Sciatic nerve (tissue), 2 donors: ENCODE results near the gene MYO9A. TPM values are rescaled to one million over a fixed set of nuclear protein-coding genes. Genes with fewer than 3 reads are reported as not detected.
"Not testable (repeated sequence)": the region's sequence is repeated elsewhere in the genome, so short reads cannot be mapped to it uniquely, and the experiment has no call there.

Source experiments
- ATAC-seq: fragments of 200-7000 bp; cut with Tn5 transposase; one replicate; pipeline ENCODE4 v1.9.1; 2020; ENCODE audit warnings: mild to moderate bottlenecking, moderate library complexity
- DNase-seq: peaks from one replicate; pipeline ENCODE4 v3.0.0-alpha.2; 2020; ENCODE audit warnings: low spot score
- intact Hi-C: fragments of 100-400 bp; cut with DNase I; formaldehyde crosslinking; loops from one replicate; pipeline ENCODE4 v1.14.2; 2022
- total RNA-seq: library from RNA; stranded (reverse); fragmentation: NEBNext Ultra II Directional; extraction: Animal tissue kit (Norgen Biotek cat#: 25700); gene quantifications from one replicate; pipeline ENCODE4 v1.2.1, GENCODE V29; 2021
- donor health status: DM: no; HTN: no; CAD: no.
- donor health status: DM: no; HTN: no; CAD: no.

The MYO9A gene
- total RNA-seq, 1 donor from 2014 or later = 98.7 TPM

DNA sequence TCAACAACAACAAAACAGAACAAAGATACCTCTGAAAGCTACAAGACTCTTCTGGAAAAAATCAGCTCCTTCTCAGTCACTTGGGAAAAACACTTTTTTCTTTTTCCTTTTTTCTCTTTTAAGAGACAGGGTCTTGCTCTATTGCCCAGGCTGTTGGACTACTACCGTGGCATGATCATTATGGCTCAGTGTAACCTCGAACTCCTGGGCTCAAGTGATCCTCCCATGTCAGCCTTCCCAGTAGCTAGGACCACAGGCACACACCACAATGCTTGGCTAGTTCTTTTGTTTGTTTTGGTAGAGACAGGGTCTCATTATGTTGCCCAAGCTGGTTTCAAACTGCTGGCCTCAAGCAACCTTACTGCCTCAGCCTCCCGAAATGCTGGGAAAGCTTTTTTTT, 12.8 kb downstream of the MYO9A start:
- ATAC-seq (no peak), DNase-seq (no peak)
- intact Hi-C loops = no loop called here

DNA sequence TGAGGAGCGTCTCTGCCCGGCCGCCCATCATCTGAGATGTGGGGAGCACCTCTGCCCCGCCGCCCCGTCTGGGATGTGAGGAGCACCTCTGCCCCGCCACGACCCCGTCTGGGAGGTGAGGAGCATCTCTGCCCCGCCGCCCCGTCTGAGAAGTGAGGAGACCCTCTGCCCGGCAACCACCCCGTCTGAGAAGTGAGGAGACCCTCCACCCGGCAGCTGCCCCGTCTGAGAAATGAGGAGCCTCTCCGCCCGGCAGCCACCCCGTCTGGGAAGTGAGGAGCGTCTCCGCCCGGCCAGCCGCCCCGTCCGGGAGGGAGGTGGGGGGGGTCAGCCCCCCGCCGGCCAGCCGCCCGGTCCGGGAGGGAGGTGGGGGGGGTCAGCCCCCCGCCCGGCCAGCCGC, 17.4 kb downstream of the MYO9A start:
- intact Hi-C loops, ATAC-seq, DNase-seq: not testable (repeated sequence)

DNA sequence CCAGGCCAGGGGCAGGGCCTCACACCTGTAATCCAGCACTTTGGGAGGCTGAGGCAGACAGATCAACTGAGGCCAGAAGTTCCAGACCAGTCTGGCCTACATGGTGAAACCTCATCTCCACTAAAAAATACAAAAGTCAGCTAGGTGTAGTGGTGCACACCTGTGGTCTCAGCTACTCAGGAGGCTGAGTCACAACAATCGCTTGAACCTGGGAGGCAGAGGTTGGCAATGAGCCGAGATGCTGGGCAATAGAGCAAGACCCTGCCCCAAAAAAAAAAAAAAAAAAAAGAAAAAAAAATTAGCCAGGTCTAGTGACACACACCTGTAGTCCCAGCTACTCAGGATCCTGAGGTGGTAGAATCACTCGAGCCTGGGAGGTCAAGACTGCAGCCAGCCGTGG, 18.8 kb downstream of the MYO9A start:
- ATAC-seq (no peak), DNase-seq (no peak)
- intact Hi-C loops = no loop called here

DNA sequence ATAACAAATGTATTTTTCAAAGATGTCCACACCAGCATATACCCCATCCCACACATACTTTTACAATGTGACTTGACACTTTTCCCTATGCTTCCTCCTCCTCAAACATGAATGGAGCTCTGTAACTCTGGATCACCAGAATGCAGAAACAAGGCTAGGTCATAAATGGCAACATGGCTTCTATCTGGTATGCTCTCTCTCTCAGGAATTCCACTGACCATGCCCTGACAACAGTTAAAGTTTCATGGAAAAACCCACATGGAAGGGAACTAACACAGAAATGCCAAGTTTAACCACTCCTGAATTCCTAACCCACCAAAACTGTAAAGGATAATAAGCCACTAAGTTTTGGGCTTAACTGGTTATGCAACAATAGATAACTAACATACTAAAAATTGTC, 19.9 kb downstream of the MYO9A start:
- intact Hi-C loops = no loop called here
- no peak for DNase-seq
- ATAC-seq = no peak

DNA sequence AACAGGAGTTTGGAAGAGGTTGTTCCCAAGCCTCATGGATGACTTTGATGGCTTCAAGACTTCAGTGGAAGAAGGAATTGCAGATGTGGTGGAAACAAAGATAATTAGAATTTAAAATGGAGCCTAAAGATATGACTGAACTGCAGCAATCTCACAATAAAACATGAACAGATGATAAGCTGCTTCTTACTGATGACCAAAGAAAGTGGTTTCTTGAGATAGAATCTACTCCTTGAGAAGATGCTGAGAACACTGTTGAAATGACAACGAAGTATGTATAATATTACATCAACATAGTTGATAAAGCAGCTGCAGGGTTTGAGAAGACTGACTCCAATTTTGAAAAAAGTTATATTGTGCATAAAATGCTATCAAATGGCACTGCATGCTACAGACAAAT, 21.2 kb downstream of the MYO9A start:
- no peak for DNase-seq
- ATAC-seq = no peak
- intact Hi-C loops = no loop called here

DNA sequence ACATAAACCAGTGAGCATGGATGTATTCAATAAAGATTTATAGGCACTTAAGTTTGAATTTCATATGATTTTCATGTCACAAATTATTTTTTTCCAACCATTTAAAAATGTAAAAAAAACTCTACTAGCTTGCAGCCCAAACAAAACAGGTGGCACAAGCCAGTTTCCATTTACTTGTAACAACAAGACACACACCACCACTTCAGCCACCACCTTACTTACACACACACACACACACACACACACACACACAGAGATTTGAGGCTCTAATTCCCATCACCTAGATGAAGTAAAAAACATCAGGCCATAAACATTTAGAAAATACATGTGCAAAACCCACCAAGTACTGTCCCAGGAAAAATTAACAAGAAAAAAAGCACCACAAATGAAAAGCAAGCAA, 25.3 kb downstream of the MYO9A start:
- ATAC-seq = no peak
- DNase-seq = no peak
- intact Hi-C loops = no loop called here

DNA sequence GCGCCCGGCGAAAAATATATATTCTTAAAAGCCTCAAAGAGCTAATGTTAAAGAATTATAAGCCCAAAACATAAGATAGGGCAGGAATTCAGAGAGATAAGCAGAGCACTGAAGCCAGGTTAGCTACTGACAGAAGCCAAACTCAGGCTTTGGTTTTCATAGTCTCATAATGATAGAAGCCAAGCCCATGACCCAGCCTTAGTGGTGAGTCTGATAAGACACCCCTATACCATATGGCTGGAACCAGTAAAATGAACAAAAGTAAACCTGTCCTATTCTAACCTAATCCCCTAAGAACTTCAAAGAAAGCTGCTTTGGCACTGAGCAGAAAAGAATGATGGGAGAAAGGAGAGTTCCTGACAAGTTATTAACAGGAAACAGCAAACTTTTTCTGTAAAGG, 25.9 kb downstream of the MYO9A start:
- intact Hi-C loops = no loop called here
- no peak for ATAC-seq
- no peak for DNase-seq

DNA sequence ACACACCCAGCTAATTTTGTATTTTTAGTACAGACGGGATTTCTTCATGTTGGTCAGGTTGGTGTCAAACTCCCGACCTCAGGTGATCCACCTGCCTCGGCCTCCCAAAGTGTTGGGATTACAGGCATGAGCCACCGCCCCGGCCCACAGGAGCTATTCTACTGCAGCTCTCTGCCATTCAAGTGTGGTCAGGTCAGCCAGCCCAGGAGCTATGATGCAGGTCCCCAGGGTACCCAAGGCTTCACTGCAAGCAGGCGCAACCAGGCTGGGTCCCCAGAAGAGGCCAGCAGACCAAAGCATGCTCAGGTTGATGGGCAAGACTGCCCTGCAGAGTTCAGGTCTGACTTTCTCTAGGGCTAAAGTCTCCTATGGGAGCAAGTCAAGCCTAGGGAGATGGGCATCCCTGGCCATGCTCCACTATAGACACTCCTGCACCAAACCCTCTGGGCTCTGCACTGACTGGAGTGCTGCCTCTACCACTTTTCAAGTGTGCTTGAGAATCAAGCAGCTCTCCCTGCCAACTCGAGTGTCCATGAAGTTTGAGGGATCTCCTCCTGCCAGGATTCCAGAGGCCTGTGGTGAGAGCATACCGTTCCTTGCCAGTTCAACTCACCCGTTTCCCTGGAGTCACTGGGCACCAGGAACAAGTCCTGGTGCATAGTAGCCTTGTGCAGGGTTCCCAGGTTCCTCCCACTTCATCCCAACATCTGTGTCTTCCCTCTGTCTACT, 30.9 kb downstream of the MYO9A start:
- intact Hi-C loops = no loop called here
- no peak for ATAC-seq
- DNase-seq = no peak

DNA sequence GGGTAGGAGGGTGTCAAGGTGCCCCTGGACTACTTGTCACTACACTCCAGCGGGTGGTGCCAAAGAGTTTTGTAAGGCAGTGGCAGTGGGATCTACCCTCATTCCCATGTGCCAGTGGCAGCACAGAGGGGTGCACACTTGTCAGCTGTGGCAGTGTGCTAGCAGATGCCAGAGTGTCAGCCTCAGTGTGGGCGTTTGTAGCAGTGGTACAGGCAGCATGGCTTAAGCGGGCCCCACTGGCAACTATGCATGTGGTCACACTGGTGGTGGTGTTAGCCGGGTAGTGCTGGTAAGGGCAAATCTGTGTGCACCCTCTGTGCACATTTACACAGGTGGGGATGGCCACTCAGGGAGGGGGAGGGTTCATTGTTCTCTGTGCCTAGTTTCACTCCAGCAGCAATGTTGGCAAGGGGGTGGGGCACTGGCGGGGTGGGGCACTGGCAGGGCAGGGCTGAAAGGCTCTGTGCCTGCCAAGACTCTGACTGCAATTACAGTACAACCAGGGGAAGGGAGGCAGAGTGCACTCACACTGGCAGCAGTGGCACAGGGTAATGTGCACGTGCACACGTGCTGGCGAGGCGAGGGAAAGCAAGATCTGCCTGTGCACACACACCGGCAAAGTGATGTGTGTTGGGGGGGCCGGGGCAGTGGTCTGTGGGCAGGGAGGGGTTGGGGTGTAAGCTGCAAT, 31.8 kb downstream of the MYO9A start:
- DNase-seq (no peak), ATAC-seq (no peak)
- intact Hi-C loops = no loop called here

DNA sequence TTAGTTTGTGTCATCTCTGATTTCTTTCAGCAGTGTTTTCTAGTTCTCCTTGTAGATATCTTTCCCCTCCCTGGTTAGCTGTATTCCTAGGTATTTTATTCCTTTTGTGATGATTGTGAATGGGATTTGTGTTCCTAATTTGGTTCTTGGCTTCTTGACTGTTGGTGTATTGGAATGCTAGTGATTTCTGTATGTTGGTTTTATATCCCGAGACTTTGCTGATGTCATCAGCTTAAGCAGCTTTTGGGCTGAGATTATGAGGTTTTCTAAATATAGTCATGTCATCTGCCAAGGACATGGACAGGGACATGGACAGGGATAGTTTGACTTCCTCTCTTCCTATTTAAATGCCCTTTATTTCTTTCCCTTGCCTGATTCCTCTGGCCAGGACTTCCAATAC, 35.8 kb downstream of the MYO9A start:
- intact Hi-C loops = no loop called here
- ATAC-seq (no peak), DNase-seq (no peak)

DNA sequence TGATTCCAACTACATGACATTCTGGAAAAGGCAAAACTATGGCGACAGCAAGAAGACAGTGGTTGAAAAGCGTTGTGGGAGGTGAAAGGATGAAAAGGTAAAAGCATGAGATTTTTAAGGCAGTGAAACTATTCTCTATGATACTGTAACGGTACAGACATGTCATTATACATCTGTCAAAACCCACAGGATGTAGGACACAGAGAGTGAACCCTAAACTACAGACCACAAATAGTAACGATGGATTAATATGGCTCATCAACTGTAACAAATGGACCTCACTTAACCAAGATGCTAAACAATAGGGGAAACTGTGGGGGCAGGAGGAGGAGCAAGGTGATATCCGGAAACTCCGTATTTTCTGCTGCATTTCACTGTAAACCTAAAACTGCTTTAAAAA, 39.1 kb downstream of the MYO9A start:
- DNase-seq = no peak
- ATAC-seq = no peak
- intact Hi-C loops = no loop called here

DNA sequence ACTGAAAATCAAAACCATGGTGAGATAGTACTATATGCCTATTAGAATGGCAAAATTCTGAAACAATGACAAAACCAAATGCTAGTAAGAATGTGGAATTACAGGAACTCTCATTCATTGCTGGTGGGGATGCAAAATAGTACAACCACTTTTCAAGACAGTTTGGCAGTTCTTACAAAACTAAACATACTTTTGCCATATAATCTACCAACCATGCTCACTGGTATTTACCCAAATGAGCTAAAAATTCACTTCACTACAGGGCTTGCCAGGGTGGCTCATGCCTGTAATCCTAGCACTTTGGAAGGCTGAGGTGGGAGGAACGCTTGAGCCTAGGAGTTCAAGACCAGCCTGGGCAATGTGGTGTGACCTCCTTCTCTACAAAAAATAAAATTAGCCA, 40.0 kb downstream of the MYO9A start:
- DNase-seq (no peak), ATAC-seq (no peak)
- intact Hi-C loops = no loop called here

DNA sequence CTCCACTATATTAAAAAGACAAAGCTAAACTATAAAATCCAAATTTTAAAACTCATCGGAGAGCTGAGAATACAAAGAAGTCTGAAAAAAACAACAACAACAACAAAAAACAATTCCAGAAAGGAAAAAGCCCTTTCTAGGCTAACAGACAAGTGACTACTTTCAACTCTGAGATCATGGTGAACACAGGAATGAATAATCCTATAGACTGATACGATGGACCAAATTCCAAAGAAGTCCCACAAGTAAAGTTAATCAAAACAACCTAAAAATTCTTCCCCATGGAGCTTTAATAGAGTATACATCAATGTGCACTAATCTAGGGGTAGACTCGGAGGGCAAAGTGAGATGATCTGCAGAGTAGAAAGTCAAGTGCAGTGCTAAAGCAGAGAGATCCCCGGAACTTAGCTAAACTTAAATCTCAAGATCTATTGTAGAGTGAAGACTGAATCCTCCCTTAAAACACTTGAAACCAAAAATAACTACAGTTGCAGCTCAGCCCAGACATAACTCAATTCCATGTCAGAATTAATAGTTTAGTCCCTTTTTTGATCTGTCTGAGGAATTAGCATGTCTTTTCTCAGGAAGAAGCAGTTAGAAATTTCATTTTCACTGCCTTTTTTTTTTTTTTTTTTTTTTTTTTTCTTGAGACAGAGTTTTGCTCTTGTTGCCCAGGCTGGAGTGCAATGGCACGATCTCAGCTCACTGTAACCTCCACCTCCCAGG, 43.5 kb downstream of the MYO9A start:
- DNase-seq = no peak
- no peak for ATAC-seq
- intact Hi-C loops = no loop called here

DNA sequence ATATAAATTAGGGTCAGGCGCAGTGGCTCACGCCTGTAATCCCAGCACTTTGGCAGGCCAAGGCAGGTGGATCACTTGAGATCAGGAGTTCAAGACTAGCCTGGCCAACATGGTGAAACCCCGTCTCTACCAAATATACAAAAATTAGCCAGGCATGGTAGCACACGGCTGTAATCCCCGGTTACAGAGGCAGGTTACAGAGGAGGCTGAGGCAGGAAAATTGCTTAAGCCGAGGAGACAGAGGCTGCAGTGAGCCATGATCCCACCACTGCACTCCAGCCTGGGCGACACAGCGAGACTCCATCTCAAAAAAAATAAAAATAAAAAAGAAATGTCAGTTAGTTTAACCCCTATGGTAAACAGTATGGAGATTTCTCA, 46.5 kb downstream of the MYO9A start:
- ATAC-seq, intact Hi-C loops, DNase-seq: not testable (repeated sequence)

DNA sequence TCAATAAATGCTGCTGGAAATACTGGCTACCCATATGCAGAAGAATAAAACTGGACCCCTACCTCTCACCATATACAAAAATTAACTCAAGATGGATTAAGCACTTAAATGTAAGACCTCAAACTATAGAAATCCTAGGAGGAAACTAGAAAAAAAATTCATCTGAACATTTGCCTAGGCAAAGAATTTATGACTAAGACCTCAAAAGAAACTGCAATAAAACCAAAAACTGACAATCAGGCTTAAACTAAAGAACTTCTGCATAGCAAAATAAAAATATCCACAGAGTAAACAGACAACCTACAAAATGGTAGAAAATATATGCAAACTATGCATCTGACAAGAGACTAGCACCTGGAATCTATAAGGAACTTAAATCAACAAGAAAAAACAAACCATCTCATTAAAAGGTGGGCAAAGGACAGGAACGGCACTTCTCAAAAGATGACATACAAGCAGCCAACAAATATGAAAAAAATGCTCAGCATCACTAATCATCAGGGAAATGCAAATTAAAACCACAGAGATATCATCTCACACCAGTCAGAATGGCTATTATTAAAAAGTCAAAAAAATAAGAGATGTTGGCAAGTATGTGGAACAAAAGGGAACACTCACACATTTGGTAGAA, 47.0 kb downstream of the MYO9A start:
- no peak for DNase-seq
- intact Hi-C loops = no loop called here
- ATAC-seq = no peak

DNA sequence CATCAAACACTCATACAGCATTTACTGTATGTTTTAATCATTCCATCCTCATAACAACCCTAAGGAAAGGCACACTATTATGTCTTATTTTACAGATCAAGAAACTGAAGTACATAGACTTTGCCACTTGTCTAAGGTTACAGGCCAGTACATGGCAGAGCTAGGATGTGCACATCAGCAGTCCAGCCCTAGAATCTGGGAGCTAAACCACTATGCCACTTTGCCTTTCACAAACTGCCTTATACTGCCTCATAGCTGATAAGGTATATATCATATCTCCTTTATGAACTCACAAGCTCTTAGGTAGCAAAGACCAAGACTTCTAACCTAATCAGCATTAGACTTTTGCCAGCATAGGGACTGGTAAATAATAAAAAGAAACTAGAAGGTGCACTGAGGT, 49.1 kb downstream of the MYO9A start:
- no peak for ATAC-seq
- intact Hi-C loops = no loop called here

DNA sequence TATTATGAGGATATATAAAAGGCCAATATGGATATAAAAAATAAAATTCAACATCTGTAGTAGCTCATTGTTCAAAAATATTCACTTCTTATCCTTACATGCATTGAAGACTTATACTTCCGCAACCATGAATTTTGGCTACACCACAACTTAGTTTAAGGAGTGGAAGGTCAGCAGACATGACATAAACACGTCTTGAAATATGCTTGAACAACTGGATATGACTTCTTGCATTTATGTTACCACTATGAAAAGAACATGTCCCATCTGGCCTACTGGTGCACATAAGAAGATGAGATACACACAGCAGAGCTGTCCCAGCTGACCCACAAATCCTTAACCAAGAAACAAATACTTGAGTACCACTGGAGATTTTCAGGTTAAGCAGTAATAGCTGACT, 52.1 kb downstream of the MYO9A start:
- intact Hi-C loops = no loop called here
- ATAC-seq (no peak), DNase-seq (no peak)

More for the DNA sequence above, 49.1 kb downstream of the MYO9A start:
- DNase-seq = no peak

DNA sequence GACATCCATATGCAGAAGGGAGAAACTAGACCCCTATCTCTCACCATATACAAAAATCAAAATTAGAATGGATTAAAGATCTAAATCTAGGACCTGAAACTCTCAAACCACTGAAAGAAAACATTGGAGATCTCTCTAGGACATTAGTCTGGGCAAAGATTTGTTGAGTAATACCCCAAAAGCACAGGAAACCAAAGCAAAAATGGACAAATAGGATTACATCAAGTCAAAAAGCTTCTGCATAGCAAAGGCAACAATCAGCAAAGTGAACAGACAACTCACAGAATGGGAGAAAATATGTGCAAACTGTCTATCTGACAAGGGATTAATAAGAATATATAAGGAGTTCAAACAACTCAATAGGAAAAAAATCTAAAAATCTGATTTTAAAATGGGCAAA, 54.8 kb downstream of the MYO9A start:
- ATAC-seq = no peak
- no peak for DNase-seq
- intact Hi-C loops = no loop called here

DNA sequence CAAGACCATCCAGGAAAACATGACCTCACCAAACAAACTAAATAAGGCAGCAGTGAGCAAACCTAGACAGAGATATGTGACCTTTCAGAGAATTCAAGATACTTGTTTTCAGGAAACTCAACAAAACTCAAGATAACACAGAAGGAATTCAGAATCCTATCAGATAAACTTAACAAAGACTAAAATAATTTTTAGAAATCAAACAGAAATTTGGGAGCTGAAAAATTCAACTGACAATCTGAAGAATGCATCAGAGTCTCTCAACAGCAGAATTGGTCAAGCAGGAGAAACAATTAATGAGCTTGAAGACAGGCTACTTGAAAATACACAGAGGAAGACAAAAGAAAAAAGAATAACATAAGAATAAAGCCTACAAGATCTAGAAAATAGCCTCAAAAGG, 55.6 kb downstream of the MYO9A start:
- no peak for ATAC-seq
- DNase-seq = no peak
- intact Hi-C loops = no loop called here

DNA sequence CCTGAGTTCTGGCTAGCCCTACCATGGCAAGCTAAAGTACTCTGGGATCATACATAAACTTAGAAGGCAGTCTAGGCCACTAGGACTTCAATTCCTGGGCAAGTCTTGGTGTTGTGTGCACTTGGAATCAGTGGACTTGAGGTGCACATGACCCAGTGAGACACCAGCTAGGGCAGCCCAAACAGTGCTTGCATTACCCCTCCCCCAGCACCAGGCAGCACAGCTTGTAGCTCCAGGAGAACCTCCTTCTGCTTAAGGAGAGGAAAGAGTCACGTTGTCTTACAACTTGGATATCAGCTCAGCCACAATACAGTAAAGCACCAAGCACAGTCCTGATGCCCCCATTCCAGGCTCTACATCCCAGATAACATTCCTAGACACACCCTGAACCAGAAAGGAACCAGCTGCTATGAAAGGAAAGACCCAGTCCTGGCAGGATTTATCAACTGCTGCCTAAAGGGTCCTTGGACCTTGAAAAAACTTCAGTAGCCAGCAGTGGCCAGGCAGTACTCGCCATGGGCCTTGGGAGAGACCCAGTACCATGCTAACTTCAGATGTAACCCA, 57.2 kb downstream of the MYO9A start:
- ATAC-seq (no peak), DNase-seq (no peak)
- intact Hi-C loops = no loop called here
